22Rv1 (cell line): ENCODE data around the gene SEH1L.

ENCODE experiments used
- ZFX ChIP-seq: fragments of 450-650 bp; IDR thresholded peaks from 2 replicates; pipeline ENCODE4 v1.6.1; 2017; ENCODE audit warnings: antibody characterized with exemption, borderline replicate concordance
- TF ChIP-seq, protein P1 (sequence below): fragments of 450-650 bp; IDR thresholded peaks from 2 replicates; pipeline ENCODE4 v1.5.1; 2017; ENCODE audit warnings: mild to moderate bottlenecking

DNA sequence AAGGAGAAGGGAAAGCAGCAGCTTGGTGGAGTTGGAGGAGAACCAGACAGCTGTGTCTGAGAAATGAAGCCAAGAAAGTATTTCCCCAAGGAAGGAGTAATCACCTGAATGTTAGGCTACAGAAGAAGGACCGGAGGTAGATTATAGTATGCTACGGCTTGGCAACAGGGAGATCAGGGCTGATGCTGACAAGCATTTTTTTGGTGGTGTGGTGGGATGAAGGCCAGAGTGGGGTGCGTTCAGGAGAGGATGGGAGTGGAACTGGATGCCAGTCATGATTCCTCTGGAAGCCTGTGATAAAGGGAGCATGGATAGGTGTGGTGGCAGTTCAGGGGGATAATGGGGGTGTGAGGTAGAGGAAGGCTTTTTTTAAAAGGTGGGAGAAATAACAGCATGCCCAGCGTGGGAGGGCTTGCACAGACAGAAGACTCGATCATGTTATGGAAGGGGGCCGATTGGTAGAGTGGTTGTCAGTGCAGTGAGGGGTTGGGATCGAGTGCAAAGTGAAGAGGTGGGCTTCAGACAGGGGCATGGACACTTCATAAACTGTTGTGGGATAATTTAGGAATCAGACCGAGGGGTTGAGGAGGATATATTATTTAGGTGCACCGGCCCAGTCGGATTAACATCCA lies 49.0 kb downstream of the SEH1L start:
- TF ChIP-seq, protein P1, sequence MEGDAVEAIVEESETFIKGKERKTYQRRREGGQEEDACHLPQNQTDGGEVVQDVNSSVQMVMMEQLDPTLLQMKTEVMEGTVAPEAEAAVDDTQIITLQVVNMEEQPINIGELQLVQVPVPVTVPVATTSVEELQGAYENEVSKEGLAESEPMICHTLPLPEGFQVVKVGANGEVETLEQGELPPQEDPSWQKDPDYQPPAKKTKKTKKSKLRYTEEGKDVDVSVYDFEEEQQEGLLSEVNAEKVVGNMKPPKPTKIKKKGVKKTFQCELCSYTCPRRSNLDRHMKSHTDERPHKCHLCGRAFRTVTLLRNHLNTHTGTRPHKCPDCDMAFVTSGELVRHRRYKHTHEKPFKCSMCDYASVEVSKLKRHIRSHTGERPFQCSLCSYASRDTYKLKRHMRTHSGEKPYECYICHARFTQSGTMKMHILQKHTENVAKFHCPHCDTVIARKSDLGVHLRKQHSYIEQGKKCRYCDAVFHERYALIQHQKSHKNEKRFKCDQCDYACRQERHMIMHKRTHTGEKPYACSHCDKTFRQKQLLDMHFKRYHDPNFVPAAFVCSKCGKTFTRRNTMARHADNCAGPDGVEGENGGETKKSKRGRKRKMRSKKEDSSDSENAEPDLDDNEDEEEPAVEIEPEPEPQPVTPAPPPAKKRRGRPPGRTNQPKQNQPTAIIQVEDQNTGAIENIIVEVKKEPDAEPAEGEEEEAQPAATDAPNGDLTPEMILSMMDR = no peak
- no peak for TF ChIP-seq ZFX
